SK-N-SH treated with all-trans-retinoic acid at 6 μM for 48 hours (cell line): ENCODE results near the gene SCFD2.

Experiments
- ATAC-seq: fragments of 200-7000 bp; cut with Tn5 transposase; 3 replicates; pipeline ENCODE4 v1.9.1; 2020; ENCODE audit warnings: mild to moderate bottlenecking, moderate library complexity
- ARNTL ChIP-seq: fragments of 450-650 bp; formaldehyde crosslinking; IDR thresholded peaks from 2 replicates; pipeline ENCODE4 v1.5.0; 2020; ENCODE audit warnings: low read depth, mild to moderate bottlenecking, moderate library complexity, borderline replicate concordance
- BACH2 ChIP-seq: fragments of 250-450 bp; sonication (Bioruptor Pico); IDR thresholded peaks from 2 replicates; pipeline ENCODE4 v1.9.0; 2021; ENCODE audit warnings: mild to moderate bottlenecking, borderline replicate concordance
- CSDC2 ChIP-seq: fragments of 250-450 bp; sonication (Bioruptor Pico); IDR thresholded peaks from 2 replicates; pipeline ENCODE4 v1.5.0; 2020; ENCODE audit warnings: mild to moderate bottlenecking, moderate library complexity
- CSRNP3 ChIP-seq: fragments of 250-450 bp; sonication (Bioruptor Pico); IDR thresholded peaks from 2 replicates; pipeline ENCODE4 v1.5.1; 2021; ENCODE audit warnings: mild to moderate bottlenecking, moderate library complexity
- ESRRG ChIP-seq: fragments of 250-450 bp; sonication (Bioruptor Pico); IDR thresholded peaks from 2 replicates; pipeline ENCODE4 v1.6.1; 2021; ENCODE audit warnings: mild to moderate bottlenecking
- GLIS3 ChIP-seq: fragments of 250-450 bp; sonication (Bioruptor Pico); IDR thresholded peaks from 2 replicates; pipeline ENCODE4 v1.5.0; 2020; ENCODE audit warnings: mild to moderate bottlenecking, moderate library complexity
- OSR1 ChIP-seq: fragments of 250-450 bp; sonication (Bioruptor Pico); IDR thresholded peaks from 2 replicates; pipeline ENCODE4 v1.8.0; 2022; ENCODE audit warnings: moderate library complexity, mild to moderate bottlenecking, inconsistent platforms
- PATZ1 ChIP-seq: fragments of 250-450 bp; sonication (Bioruptor Pico); IDR thresholded peaks from 2 replicates; pipeline ENCODE4 v1.8.0; 2020; ENCODE audit warnings: mild to moderate bottlenecking, moderate library complexity, borderline replicate concordance
- PPARA ChIP-seq: fragments of 250-450 bp; sonication (Bioruptor Pico); IDR thresholded peaks from 2 replicates; pipeline ENCODE4 v1.5.0; 2020; ENCODE audit warnings: mild to moderate bottlenecking, borderline replicate concordance
- RARB ChIP-seq: fragments of 250-450 bp; sonication (Bioruptor Pico); IDR thresholded peaks from 2 replicates; pipeline ENCODE4 v1.8.0; 2021; ENCODE audit warnings: mild to moderate bottlenecking, moderate library complexity
- TCF4 ChIP-seq: fragments of 250-450 bp; sonication (Bioruptor Pico); IDR thresholded peaks from 2 replicates; pipeline ENCODE4 v1.8.0; 2021; ENCODE audit warnings: mild to moderate bottlenecking, moderate library complexity, borderline replicate concordance
- TOX ChIP-seq: fragments of 250-450 bp; sonication (Bioruptor Pico); IDR thresholded peaks from 2 replicates; pipeline ENCODE4 v1.8.0; 2021; ENCODE audit warnings: mild to moderate bottlenecking, moderate library complexity, borderline replicate concordance
- TSHZ2 ChIP-seq: fragments of 250-450 bp; sonication (Bioruptor Pico); IDR thresholded peaks from 2 replicates; pipeline ENCODE4 v1.5.0; 2020; ENCODE audit warnings: mild to moderate bottlenecking, moderate library complexity
- ZC3H10 ChIP-seq: fragments of 250-450 bp; sonication (Bioruptor Pico); IDR thresholded peaks from 2 replicates; pipeline ENCODE4 v1.5.1; 2021; ENCODE audit warnings: mild to moderate bottlenecking, moderate library complexity
- ZFP3 ChIP-seq: fragments of 250-450 bp; sonication (Bioruptor Pico); IDR thresholded peaks from 2 replicates; pipeline ENCODE4 v1.5.0; 2020; ENCODE audit warnings: mild to moderate bottlenecking, moderate library complexity
- ZFP30 ChIP-seq: fragments of 450-650 bp; formaldehyde crosslinking; IDR thresholded peaks from 2 replicates; pipeline ENCODE4 v1.5.0; 2022; ENCODE audit warnings: mild to moderate bottlenecking, moderate library complexity
- ZNF565 ChIP-seq: fragments of 450-650 bp; formaldehyde crosslinking; conservative IDR thresholded peaks from 2 replicates; pipeline ENCODE4 v1.5.0; 2020; ENCODE audit warnings: low read depth, mild to moderate bottlenecking, moderate library complexity
- ZNF8 ChIP-seq: fragments of 450-650 bp; formaldehyde crosslinking; IDR thresholded peaks from 2 replicates; pipeline ENCODE4 v1.5.0; 2020; ENCODE audit warnings: mild to moderate bottlenecking, moderate library complexity
- TF ChIP-seq, protein P1 (sequence below): fragments of 250-450 bp; sonication (Bioruptor Pico); IDR thresholded peaks from 2 replicates; pipeline ENCODE4 v1.8.0; 2021; ENCODE audit warnings: low read depth, mild to moderate bottlenecking, moderate library complexity, borderline replicate concordance
- TF ChIP-seq, protein P2 (sequence below): fragments of 250-450 bp; sonication (Bioruptor Pico); IDR thresholded peaks from 2 replicates; pipeline ENCODE4 v1.5.1; 2020; ENCODE audit warnings: low read depth, mild to moderate bottlenecking, moderate library complexity

The SCFD2 gene

DNA sequence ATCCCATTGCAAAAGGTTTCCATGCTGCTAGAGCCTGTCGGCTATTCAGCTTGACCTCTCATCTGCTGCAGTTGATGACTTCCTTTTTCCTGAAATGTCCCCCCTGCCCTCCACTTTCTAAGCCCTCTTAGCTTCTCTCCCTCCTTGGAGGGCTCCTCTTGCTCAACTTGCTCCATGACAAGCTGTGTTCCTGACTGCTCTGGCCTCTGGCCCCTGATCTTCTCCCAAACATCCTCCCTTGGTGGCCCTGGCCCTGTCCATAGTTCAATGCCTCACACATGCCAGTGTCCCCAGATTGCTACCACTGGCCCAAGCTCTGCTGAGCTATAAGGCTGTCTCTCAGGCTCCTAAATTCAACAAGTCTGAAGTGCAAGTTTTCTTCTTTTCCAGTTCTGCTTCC lies 474.1 kb downstream of the SCFD2 start:
- no peak for ATAC-seq
- TF ChIP-seq ZFP3 (no peak), TCF4 (CRISPR knock-in tag) (no peak), ESRRG (CRISPR knock-in tag) (no peak), CSDC2 (CRISPR knock-in tag) (no peak), OSR1 (CRISPR knock-in tag) (no peak), TOX (no peak), ZNF565 (CRISPR knock-in tag) (no peak), GLIS3 (CRISPR knock-in tag) (no peak), ZNF8 (CRISPR knock-in tag) (no peak)
- TF ChIP-seq, protein P1, sequence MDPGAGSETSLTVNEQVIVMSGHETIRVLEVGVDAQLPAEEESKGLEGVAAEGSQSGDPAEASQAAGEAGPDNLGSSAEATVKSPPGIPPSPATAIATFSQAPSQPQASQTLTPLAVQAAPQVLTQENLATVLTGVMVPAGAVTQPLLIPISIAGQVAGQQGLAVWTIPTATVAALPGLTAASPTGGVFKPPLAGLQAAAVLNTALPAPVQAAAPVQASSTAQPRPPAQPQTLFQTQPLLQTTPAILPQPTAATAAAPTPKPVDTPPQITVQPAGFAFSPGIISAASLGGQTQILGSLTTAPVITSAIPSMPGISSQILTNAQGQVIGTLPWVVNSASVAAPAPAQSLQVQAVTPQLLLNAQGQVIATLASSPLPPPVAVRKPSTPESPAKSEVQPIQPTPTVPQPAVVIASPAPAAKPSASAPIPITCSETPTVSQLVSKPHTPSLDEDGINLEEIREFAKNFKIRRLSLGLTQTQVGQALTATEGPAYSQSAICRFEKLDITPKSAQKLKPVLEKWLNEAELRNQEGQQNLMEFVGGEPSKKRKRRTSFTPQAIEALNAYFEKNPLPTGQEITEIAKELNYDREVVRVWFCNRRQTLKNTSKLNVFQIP (CRISPR knock-in tag) = no peak
- TF ChIP-seq, all 23 proteins: peak for 0

GRCh38 chr4:52890521-52890791 lies 475.4 kb downstream of the SCFD2 start:
- ATAC-seq = no peak
- no peak for TF ChIP-seq TOX
- TF ChIP-seq TSHZ2 = no peak
- no peak for TF ChIP-seq OSR1 (CRISPR knock-in tag)
- no peak for TF ChIP-seq ZFP30 (CRISPR knock-in tag)
- TF ChIP-seq CSRNP3 (CRISPR knock-in tag) = no peak
- no peak for TF ChIP-seq RARB (CRISPR knock-in tag)
- TF ChIP-seq, protein P1 (CRISPR knock-in tag) = no peak
- TF ChIP-seq ZNF8 (CRISPR knock-in tag) = no peak

GRCh38 chr4:52889778-52890520 lies 475.9 kb downstream of the SCFD2 start:
- ATAC-seq = no peak
- TF ChIP-seq PPARA (CRISPR knock-in tag) = no peak
- TF ChIP-seq, all 23 proteins: peak for 0

- TF ChIP-seq GLIS3 (CRISPR knock-in tag) (no peak), ARNTL (CRISPR knock-in tag) (no peak), PATZ1 (CRISPR knock-in tag) (no peak), ZFP30 (CRISPR knock-in tag) (no peak), TOX (no peak), ESRRG (CRISPR knock-in tag) (no peak), ZC3H10 (CRISPR knock-in tag) (no peak), TCF4 (CRISPR knock-in tag) (no peak), ZNF8 (CRISPR knock-in tag) (no peak), PPARA (CRISPR knock-in tag) (no peak), CSDC2 (CRISPR knock-in tag) (no peak), BACH2 (CRISPR knock-in tag) (no peak), CSRNP3 (CRISPR knock-in tag) (no peak)
- TF ChIP-seq, protein P1 (CRISPR knock-in tag) = no peak
- TF ChIP-seq, protein P2, sequence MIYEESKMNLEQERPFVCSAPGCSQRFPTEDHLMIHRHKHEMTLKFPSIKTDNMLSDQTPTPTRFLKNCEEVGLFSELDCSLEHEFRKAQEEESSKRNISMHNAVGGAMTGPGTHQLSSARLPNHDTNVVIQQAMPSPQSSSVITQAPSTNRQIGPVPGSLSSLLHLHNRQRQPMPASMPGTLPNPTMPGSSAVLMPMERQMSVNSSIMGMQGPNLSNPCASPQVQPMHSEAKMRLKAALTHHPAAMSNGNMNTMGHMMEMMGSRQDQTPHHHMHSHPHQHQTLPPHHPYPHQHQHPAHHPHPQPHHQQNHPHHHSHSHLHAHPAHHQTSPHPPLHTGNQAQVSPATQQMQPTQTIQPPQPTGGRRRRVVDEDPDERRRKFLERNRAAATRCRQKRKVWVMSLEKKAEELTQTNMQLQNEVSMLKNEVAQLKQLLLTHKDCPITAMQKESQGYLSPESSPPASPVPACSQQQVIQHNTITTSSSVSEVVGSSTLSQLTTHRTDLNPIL (CRISPR knock-in tag) = no peak
- TF ChIP-seq, all 23 proteins: peak for 0
- no peak for ATAC-seq
Measured at GRCh38 chr4:52889354-52889753, 476.5 kb downstream of the SCFD2 start.
